ENCODE results near the gene CDC25B.

The CDC25B gene

DNA sequence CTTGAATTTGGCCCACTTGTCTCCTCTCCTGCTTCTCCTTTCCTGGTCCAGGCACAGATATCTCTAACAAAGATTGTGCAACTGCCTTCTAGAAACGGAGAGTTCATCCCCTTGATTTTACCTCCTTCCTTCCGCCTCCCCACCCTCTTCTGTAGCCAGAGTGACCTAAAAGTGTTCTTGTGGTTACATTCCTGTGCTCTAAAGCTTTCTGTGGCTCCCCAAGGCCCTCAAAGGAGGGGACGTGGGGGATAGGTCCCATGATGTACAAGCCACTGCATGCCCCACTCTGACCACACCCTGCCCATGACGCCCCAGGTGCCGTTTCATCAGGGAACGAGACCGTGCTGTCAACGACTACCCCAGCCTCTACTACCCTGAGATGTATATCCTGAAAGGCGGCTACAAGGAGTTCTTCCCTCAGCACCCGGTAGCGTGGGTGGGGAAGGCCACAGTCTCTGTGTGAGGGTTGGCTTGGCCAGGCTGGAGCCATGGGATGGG is 8.2 kb downstream of the CDC25B start:
- no peak for DNase-seq (ENCODE audit: low read depth in 2 of 2)

DNA sequence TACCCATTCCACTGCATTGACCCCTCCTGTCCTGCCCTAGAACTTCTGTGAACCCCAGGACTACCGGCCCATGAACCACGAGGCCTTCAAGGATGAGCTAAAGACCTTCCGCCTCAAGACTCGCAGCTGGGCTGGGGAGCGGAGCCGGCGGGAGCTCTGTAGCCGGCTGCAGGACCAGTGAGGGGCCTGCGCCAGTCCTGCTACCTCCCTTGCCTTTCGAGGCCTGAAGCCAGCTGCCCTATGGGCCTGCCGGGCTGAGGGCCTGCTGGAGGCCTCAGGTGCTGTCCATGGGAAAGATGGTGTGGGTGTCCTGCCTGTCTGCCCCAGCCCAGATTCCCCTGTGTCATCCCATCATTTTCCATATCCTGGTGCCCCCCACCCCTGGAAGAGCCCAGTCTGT is 8.7 kb downstream of the CDC25B start:
- DNase-seq (ENCODE audit: low read depth in 2 of 2), result no peak

DNA sequence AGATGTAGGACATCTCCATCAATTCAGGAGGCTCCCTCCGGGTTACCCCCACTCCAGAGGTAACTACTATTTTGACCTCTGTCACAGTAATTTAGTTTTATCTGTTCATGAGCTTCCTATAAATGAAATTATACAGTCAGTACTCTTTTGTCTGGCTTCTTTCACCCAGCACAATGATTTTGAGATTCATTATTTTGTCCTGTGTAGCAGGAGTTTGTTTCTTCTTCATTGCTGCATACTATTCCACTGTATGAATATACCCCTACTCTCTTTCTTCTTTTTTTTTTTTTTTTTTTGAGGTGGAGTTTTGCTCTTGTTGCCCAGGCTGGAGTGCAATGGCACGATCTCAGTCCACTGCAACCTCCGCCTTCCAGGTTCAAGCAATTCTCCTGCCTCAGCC is 12.4 kb downstream of the CDC25B start:
- DNase-seq (ENCODE audit: low read depth in 2 of 2), result no peak

DNA sequence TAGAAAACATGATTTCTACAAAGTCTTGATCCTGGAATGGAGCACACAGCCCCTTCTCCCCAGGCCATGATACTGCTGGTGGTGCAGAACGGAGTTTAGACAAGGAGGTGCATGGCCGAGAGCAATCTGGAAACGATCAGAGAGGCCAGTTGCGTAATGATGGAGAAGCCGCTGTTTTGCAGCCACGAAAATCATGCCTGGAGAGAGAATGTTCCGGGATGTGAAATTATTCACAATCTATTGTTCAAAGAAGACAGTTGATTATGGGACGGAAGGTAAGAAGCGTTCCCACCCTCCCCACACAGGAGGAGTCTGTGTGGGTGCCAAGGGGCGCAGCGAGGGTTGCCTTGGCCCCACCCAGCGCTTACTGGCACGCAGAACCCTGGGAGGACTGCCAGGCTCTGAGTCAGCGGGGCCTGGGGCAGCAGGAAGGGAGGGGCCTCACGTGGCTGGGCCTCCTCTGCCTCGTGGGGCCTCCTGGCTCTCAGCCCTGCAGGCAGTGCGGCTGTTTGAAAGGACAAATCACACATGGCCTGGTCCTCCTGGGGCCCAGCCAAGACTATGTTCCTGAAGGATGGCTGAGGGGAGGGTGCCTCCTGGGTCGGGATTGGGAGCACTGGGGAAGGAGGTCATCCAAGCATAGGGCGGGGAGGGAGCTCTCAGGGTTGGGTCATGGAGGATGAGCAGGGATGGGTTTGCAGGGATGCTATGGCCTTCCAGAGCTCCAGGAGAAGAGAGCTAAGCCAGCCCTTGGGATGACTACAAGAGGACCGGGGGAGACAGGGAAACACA is 15.6 kb downstream of the CDC25B start:
- DNase-seq (ENCODE audit: low read depth in 2 of 2), result peak; percentile 84 to 91

DNA sequence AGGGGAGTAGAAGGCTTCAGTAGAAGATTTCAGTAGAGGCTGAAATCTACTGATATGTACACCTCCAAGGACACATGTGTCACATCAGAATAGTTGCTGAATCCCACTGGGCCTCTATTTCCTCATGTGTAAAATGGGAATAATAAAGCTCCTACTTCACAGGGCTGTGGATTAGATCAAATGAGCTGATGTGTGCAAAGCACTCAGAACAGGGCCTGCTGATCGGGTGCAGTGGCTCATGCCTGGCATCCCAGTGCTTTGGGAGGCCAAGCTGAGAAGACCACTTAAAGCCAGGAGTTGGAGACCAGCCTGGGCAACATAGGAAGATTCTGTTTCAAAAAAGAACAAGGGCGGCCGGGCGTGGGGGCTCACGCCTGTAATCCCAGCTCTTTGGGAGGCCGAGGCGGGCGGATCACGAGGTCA is 16.2 kb downstream of the CDC25B start:
- no peak for DNase-seq (ENCODE audit: low read depth in 2 of 2)

DNA sequence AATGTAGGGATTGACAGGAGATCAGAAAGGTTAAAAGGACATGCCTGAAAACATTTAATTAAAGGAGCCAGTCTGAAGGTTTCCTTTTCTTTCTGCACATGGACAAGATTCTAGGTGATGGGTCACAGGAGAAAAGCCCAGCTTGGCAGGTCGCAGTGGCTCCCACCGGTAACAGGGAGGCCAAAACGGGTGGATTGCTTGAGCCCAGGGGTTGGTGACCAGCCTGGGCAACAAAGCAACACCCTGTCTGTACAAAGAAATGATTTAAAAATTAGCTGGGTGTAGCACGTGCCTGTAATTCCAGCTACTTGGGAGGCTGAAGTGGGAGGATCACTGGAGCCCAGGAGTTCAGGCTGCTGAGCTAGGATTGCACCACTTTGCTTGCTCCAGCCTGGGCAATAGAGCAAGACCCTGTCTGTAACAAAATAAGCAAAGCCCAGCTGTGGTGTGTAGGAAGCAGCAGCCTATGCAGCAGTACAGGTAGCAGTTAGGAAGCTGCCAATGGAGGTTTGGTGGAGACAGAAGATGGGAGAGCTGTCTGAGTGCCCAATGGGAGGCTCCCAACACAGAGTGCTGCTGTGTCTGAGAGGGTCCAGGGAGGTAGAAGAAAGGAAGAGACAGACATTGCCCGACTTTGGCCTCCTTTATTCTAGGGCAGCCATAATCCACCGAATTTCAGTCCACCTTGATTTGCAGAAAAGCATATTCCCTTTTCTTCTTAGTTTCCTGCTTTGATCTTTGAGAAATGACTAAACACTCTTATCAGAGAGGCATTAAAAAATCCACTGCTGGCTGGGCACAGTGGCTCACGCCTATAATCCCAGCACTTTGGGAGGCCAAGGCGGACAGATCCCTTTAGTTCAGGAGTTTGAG is 17.1 kb downstream of the CDC25B start:
- no peak for DNase-seq (ENCODE audit: low read depth in 2 of 2)

DNA sequence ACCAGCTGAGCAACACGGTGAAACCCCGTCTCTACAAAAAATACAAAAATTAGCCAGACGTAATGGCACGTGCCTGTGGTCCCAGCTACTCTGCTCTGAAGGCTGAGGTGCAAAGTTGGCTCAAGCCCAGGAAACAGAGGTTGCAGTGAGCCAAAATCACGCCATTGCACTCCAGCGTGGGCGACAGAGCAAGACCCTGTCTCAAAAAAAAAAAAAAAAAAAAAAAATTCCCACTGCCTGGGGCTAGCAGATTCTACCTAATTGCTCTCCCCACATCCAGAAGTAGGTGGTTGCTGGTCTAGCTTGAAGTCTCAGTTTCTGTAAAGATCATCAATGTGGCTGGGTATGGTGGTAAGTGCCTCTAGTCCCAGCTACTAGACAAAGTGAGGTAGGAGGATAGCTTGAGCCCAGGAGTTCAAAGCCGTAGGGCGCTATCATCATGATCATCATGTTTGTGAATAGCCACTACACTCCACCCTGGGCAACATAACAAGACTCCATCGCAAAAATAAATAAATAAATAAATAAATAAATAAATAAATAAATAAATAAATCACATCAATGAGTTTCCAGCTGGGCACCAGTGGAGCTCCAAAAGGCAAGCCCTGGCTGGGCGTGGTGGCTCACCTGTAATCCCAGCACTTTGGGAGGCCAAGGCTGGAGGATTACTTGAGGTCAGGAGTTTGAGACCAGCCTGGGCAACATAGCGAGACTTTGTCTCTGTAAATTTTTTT is 17.9 kb downstream of the CDC25B start:
- DNase-seq (ENCODE audit: low read depth in 2 of 2), result no peak

DNA sequence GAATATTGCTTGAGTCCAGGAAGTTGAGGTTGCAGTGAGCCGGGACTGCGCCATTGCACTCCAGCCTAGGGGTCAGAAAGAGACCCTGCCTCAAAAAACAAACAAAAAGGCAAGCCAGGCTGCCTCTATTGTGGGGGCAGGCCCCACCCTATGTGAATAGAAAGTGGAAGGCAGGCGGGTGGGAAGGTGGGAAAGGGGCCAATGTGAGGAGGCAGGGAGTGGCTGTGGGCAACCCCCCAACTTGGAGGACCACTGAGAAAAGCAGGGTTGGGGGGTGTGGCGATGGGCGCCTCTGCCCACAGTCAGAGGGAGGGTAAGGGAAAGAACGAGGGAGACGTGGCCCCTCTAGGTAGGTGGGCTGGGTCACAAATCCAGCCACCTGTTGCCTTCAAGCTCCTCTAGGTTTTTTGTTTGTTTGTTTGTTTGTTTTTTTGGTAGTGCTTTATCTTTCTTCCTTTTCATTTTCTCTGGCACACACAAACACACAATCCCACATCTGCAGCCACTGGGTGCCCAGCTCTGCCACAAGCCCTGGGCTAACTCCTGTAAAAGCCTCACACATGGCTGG is 18.9 kb downstream of the CDC25B start:
- no peak for DNase-seq (ENCODE audit: low read depth in 2 of 2)

DNA sequence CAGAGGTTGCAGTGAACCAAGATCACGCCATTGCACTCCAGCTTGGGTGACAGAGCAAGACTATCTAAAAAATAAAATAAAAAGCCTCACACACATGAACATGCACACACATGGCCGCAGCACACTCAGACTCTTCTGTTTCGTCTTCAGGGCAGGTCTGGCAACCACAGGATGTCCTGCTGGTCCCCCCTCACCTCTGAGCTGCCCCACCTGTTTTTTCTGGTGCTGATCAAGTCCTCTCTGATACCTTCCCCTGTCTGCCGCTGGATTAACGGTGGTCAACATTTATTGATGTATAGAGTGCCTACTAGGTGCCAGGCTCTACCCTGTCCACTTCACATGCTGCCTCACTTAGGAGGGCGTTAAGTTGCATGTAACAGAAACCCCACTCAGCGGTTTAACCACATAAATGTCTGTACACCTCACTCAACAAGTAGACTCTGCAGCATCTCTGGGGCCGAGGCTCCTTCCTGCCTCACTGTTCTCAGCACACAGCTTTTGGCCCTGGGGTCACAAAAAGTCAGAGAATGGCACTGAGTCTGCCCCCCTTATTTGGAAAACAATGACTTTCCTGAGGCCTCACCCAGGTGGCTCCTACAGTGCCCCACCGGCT is 19.7 kb downstream of the CDC25B start:
- no peak for DNase-seq (ENCODE audit: low read depth in 2 of 2)

DNA sequence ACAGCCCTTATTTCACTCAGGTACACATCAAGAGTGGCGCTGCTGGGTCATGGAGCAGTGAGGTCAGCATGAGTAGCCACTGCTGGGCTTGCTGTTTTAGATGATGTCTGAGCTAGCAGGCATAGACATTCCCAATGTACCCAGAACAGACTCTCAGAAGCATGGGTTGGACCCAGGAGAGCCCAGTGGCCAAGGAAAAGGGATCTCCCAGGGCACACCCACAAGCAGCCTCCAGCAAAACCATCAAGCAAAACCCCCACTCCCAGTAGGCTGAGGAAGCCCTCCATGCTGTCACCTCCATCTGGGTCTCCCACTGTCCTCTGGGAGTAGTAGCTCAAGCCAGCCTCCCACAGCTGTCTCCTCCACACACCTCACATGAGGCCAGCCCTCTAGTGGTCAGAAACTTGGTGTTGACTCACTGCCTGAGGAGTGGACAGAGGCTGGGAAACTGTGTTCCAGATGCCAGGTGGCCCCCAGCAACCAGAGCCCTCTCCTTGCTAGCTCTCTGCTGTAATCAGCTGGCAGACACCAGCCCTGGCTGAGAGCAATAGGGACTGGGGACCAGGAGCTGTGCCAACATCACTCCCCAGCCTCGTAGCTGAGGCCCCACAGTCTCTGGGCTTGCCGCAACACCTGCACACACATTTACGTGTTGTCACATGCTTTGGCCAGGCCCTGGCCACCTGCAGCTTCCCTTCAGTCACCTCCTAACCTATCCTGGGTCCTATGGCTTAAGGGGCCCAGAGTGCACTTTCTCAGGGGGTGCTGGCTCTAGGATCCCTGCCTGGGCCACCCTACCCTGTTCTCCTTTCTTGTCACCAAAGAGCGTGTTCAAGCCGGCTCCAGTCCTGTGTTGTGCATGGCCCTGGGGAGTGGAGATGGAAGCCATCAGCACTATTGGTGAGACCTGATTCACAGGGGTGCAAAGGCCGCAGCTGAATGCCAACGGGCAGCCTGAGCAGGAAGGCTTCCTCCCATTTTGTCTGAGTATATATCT is 22.3 kb downstream of the CDC25B start:
- DNase-seq (ENCODE audit: low read depth in 2 of 2), result no peak

DNA sequence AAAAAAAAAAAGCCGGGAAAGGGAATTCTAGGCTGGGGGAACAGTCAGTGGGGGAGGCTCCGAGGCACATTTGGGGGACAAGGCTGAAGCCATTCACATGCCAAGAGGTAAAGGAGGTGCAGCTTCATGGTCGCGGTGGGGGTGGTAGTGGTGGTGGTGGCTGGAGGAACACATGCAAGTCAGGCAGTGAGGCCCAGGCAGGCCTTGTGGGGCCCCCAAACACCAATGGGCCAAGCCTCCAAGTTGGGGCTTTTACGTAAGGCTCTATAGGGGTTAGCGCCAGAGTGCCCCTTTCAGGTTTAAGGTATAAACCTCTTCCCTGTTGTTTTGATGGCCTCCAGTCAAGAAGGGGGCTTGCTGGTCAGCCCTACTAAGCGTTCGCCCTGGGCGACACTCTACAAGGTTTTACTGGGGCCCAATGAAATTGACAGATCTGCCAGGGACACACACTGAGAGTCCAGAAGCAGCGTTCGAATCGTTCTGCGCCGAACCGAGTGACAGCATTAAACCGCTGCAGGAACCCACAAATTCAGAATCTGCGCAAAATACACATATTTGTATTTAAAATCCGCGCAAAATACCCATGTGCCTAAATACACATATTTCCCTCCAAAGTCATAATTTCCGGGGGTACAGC is 23.4 kb downstream of the CDC25B start:
- no peak for DNase-seq (ENCODE audit: low read depth in 2 of 2)

DNA sequence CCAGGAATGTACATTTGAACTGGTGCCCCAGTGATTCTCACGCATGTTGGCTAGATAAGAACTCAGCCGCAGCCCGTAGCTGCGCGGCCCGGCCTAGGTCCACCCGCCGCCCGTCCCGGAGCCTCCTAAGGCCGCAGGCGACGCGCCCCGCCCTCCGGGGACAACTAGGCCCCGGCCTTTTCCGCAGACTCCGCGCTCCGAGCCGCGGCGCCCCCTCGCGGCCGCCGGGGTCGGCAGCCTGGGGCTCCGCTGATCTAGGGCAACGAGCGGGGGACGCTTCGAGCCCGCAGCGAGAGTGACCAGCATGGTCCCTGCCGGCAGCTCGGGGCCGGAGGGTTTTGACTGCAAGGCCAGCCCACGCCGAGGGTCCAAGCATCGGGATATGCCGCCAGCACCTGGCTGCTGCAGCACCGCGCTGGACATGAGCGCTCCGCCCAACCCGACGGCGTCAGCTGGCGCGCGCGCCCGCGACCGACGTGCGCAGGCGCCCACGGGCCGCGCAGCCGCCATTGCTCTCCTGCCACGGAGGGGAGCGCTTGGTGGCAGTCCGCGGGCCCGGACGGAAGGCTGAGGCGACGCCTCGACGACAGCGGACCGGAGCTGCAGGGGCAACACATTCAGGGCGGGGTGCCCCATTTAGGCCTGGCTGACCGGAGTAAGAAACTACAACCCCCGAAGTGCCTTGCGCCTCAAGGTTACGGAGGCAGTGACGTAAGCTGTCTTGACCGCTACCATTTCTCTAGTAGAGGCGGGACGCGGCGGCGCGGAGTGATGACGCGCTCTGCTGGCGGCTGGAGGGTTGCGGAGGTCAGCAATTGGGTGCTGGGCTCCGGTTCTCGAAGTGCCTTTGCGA is 24.2 kb downstream of the CDC25B start, which contains the start of gene AP5S1:
Gene AP5S1, plus strand, starts transcription at position 500 of the 853 bp plus-strand sequence. CDS start 1,571 bp downstream, outside the sequence.
- peak; percentile 75 to 87 for DNase-seq (ENCODE audit: low read depth in 2 of 2)

DNA sequence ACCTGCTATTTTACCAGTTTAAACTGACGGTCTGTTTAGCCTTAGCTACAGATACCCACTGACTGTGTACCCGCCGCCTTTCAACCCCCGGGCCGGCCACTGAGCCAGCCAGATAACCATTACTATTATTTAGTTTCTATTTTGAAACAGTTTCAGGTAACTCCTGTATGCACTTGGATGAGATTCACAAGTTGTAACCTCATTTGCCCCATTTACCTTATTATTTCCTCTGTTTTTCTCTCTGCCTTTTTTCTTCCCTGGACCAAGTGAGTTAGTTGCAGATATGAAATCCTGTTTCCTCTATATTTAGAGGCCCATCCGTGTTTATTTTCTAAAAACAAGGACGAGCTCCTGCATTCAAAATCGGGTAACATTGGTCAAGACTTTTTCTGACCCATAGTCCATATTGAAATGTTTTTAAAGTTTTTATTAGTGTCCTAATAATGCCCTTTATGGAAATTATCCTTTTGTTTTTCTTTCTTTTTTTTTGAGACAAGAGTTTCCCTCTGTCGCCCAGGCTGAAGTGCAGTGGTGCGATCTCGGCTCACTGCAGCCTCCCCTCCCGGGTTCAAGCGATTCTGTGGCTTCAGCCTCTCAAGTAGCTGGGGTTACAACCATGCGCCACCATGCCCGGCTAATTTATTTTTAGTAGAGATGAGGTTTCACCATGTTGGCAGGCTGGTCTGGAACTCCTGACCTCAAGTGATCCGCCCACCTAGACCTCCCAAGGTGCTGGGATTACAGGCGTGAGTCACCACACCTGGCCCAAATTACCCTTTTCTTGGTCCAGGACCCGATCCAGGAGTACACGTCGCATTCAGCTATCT is 25.0 kb downstream of the CDC25B start:
- DNase-seq (ENCODE audit: low read depth in 2 of 2), result no peak

DNA sequence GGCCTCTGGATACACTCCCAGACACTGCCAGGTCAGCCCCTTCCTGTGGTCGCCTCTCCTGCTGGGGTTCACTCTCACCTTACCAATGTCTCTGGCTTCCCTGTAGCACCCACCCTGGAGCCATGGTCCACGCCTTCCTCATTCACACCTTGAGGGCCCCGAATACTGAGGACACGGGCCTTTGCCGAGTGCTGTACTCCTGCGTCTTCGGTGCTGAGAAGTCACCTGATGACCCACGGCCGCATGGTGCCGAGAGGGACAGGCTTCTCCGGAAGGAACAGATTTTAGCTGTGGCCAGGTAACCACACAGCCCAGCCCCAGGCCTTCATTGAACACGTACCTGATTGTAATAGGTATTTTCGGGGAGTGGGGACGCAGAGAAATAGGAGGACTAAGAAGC is 25.9 kb downstream of the CDC25B start:
- DNase-seq (ENCODE audit: low read depth in 2 of 2), result no peak

DNA sequence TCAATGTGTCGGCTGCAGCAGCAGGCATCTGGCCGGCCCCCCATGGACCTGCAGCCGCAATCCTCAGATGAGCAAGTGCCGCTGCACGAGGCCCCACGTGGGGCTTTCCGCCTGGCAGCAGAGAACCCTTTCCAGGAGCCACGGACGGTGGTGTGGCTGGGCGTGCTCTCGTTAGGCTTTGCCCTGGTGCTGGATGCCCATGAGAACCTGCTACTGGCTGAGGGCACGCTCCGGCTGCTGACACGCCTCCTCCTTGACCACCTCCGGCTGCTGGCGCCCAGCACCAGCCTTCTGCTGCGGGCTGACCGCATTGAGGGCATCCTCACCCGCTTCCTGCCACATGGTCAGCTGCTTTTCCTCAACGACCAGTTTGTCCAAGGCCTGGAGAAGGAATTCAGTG is 27.8 kb downstream of the CDC25B start:
- DNase-seq (ENCODE audit: low read depth in 2 of 2), result no peak

DNA sequence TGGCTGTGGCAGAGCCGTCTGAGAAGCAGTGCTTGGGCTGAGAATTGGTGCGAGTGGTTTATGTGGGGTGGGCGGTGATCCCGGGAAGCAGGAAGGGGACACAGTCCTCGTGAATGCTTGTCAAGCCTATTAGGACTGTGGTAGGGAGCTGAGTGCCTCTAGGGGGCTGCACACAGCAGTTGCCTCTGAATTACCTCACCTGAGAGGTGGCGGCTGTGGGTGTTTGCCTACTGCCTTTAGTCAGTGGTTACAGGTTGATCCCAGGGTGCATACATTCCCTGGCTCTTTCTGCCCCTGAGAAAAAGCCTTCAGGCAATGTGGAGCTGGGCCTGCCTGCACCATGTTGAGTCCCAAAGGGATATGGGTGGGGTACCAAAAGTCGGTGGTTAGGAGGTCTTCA is 29.4 kb downstream of the CDC25B start:
- DNase-seq (ENCODE audit: low read depth in 2 of 2), result no peak

DNA sequence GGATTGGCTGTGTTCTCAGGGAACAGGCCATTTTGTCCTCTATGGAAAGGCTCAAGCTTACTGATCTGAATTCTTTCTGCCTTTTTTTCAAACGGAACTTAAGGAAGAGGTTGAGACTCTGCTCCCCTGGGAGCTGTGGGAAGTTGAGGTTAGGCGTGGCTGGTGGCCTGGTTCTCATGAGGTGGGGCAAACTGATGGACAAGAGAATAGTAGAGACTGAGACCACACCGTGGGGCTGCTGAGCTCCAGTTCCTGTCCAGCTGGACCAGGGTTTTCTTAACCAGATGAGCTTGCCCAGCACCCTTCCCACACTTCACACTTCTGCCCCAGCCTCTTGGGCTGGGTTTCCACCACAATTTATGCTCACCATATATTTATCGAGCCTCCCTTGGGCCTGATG is 30.3 kb downstream of the CDC25B start:
- DNase-seq (ENCODE audit: low read depth in 2 of 2), result no peak

DNA sequence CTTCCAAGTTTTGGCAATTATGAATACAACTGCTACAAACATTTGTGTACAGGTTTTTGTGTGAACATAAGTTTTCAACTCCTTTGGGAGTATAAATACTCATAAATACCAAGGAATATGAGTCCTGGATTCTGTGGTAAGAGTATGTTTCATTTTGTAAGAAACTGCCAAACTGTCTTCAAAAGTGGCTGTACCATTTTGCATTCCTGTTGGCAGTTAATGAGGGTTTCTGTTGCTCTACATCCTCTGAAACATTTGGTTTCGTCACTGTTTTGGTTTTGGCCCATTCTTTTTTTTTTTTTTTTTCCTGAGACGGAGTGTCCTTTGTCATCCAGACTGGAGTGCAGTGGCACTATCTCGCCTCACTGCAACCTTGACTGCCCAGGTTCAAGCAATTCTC is 32.7 kb downstream of the CDC25B start:
- no peak for DNase-seq (ENCODE audit: low read depth in 2 of 2)
